Panc1 (cell line): ENCODE measurements around the gene GPAM.

Experiments used
- CTCF ChIP-seq: fragments of 450-650 bp; IDR thresholded peaks from 2 replicates; pipeline ENCODE4 v1.5.1; 2017; ENCODE audit warnings: mild to moderate bottlenecking
- POLR2AphosphoS5 ChIP-seq: IDR thresholded peaks from 2 replicates; pipeline ENCODE4 v1.6.1; 2012; ENCODE audit warnings: mild to moderate bottlenecking, low read depth, low read length, moderate library complexity
- SIN3A ChIP-seq: IDR thresholded peaks from 2 replicates; pipeline ENCODE4 v1.6.1; 2012; ENCODE audit warnings: low read depth, mild to moderate bottlenecking, low read length, moderate library complexity, borderline replicate concordance; ENCODE audit not compliant: insufficient read depth

GRCh38 chr10:112176543-112176942, 7.0 kb downstream of the GPAM start:
- TF ChIP-seq POLR2AphosphoS5, result no peak
- TF ChIP-seq CTCF, result no peak
- TF ChIP-seq SIN3A, result no peak
